ENCODE data around the gene HSPA1L. TPM values are rescaled to one million over a fixed set of nuclear protein-coding genes. Genes with fewer than 3 reads are reported as not detected.
A peak's percentile ranks its signal among the peaks of the same experiment; 100 is the strongest.

HSPA1L gene
- total and polyA plus RNA-seq, 8 donors = 0.46 to 1.2 (median 0.68) TPM

- DNase-seq (peak in 1 of 6 donors; percentile 41), FAIRE-seq (no peak), ATAC-seq (no peak)
- no peaks in the 10 kb centered on the region for H3K4me1 ChIP-seq
- no peaks in the 10 kb centered on the region for H3K27me3 ChIP-seq
- WGBS, 2 donors = 80 to 85% methylated on average over 9 of the region's 9 CpGs
- H3K27ac ChIP-seq = no peak overlapping the region
- H3K4me3 ChIP-seq = no peak overlapping the region
- H3K9me3 ChIP-seq = no peaks in the 10 kb centered on the region
- TF ChIP-seq, protein P1, sequence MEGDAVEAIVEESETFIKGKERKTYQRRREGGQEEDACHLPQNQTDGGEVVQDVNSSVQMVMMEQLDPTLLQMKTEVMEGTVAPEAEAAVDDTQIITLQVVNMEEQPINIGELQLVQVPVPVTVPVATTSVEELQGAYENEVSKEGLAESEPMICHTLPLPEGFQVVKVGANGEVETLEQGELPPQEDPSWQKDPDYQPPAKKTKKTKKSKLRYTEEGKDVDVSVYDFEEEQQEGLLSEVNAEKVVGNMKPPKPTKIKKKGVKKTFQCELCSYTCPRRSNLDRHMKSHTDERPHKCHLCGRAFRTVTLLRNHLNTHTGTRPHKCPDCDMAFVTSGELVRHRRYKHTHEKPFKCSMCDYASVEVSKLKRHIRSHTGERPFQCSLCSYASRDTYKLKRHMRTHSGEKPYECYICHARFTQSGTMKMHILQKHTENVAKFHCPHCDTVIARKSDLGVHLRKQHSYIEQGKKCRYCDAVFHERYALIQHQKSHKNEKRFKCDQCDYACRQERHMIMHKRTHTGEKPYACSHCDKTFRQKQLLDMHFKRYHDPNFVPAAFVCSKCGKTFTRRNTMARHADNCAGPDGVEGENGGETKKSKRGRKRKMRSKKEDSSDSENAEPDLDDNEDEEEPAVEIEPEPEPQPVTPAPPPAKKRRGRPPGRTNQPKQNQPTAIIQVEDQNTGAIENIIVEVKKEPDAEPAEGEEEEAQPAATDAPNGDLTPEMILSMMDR (IDR thresholded peaks at IDR 0.05) = no peak
- intact Hi-C loops (cut with DNase I) = loop anchor here in 1 of 3 donors (5.0 kb wide), 1 partner anchor 83 kb away; the partner anchor contains the start of gene LY6G5C
- H3K36me3 ChIP-seq = no peaks in the 10 kb centered on the region
Observed at GRCh38 chr6:31765559-31765909, 49.5 kb downstream of the HSPA1L start.

- no peaks in the 10 kb centered on the region for H3K36me3 ChIP-seq
- no peak overlapping the region for H3K4me3 ChIP-seq
- H3K9me3 ChIP-seq = no peaks in the 10 kb centered on the region
- TF ChIP-seq, protein P1 (IDR thresholded peaks at IDR 0.05) = no peak
- intact Hi-C loops (cut with DNase I) = no loop called here
- ATAC-seq (no peak), DNase-seq (no peak), FAIRE-seq (no peak)
- H3K27ac ChIP-seq = no peak overlapping the region
- no peaks in the 10 kb centered on the region for H3K4me1 ChIP-seq
- H3K27me3 ChIP-seq = no peaks in the 10 kb centered on the region
- 80 to 89% methylated on average over 4 of the region's 4 CpGs for WGBS, 2 donors
Observed at GRCh38 chr6:31764198-31764597, 50.9 kb downstream of the HSPA1L start.

GRCh38 chr6:31763619-31763940, 51.5 kb downstream of the HSPA1L start:
- H3K27ac ChIP-seq = no peak overlapping the region
- H3K9me3 ChIP-seq = no peaks in the 10 kb centered on the region
- H3K27me3 ChIP-seq = no peaks in the 10 kb centered on the region
- ATAC-seq (peak in 1 of 4 donors; percentile 46), DNase-seq (no peak), FAIRE-seq (no peak)
- TF ChIP-seq, protein P1 (IDR thresholded peaks at IDR 0.05) = no peak
- intact Hi-C loops (cut with DNase I) = no loop called here
- no peak overlapping the region for H3K4me3 ChIP-seq
- 22 to 42% methylated on average over 1 of the region's 1 CpG for WGBS, 2 donors
- H3K4me1 ChIP-seq = no peaks in the 10 kb centered on the region
- H3K36me3 ChIP-seq = no peaks in the 10 kb centered on the region

GRCh38 chr6:31762878-31763618, 52.0 kb downstream of the HSPA1L start:
- WGBS, 2 donors = 75 to 77% methylated on average over 6 to 8 of the region's 8 CpGs
- intact Hi-C loops (cut with DNase I) = no loop called here
- Histone ChIP-seq H3K27ac (no peak overlapping the region), H3K27me3 (no peaks in the 10 kb centered on the region), H3K4me1 (no peaks in the 10 kb centered on the region), H3K9me3 (no peaks in the 10 kb centered on the region), H3K36me3 (no peaks in the 10 kb centered on the region), H3K4me3 (no peak overlapping the region)
- ATAC-seq = no peak
- no peak for DNase-seq
- TF ChIP-seq, protein P1 (IDR thresholded peaks at IDR 0.05) = no peak
- FAIRE-seq = no peak

- no peak within 1 kb of the TSS for H3K4me3 ChIP-seq
- H3K4me1 ChIP-seq = no peaks in the 10 kb centered on the region
- H3K9me3 ChIP-seq = no peaks in the 10 kb centered on the region
- no peak for DNase-seq
- no peaks in the 10 kb centered on the region for H3K36me3 ChIP-seq
- ATAC-seq = no peak
- FAIRE-seq = no peak
- TF ChIP-seq, protein P1 (IDR thresholded peaks at IDR 0.05) = no peak
- intact Hi-C loops (cut with DNase I) = no loop called here
- H3K27ac ChIP-seq = no peak within 1 kb of the TSS
- WGBS, 2 donors = 64 to 71% methylated on average over 4 of the region's 4 CpGs
- H3K27me3 ChIP-seq = no peaks in the 10 kb centered on the region
Observed at GRCh38 chr6:31762356-31762755, 52.7 kb downstream of the HSPA1L start, which contains the start of gene SAPCD1. TSS of gene SAPCD1 (plus strand) at chr6:31762656. CDS start at chr6:31763055, 399 bp downstream.

All from pancreas (tissue), 10 donors.